Neural cell (in vitro differentiated cells): Measurements from ENCODE around the gene DOCK7. TPM values are rescaled to one million over a fixed set of nuclear protein-coding genes. Genes with fewer than 3 reads are reported as not detected.

ENCODE experiments used
- H2AFZ ChIP-seq: fragments of 200-600, 300-800 bp; sonication (generic), shearing (Covaris generic); 2 replicates; pipeline ENCODE4 v1.6.0; 2014; ENCODE audit warnings: low read depth, mild to moderate bottlenecking, antibody characterized with exemption, low read length, moderate library complexity
- H3F3A ChIP-seq: fragments of 200-600 bp; shearing (Covaris generic); 2 replicates; pipeline ENCODE4 v1.6.1; 2016; ENCODE audit warnings: mild to moderate bottlenecking, moderate library complexity, mixed read lengths, antibody characterized with exemption, low read length; ENCODE audit not compliant: insufficient read depth, poor library complexity, severe bottlenecking
- H3K27ac ChIP-seq: fragments of 200-600, 300-800 bp; sonication (generic), shearing (Covaris generic); 2 replicates; pipeline ENCODE4 v1.5.1; 2014; ENCODE audit warnings: mild to moderate bottlenecking, low read length, moderate library complexity
- H3K27me3 ChIP-seq: fragments of 300-800, 200-600 bp; sonication (generic), shearing (Covaris generic); 2 replicates; pipeline ENCODE4 v1.6.0; 2014; ENCODE audit warnings: mild to moderate bottlenecking, low read depth, low read length, moderate library complexity; ENCODE audit not compliant: insufficient read depth
- H3K36me3 ChIP-seq: fragments of 300-800, 200-600 bp; sonication (generic), shearing (Covaris generic); 2 replicates; pipeline ENCODE4 v1.5.1; 2014; ENCODE audit warnings: mild to moderate bottlenecking, antibody characterized with exemption, low read length, moderate library complexity; ENCODE audit not compliant: insufficient read depth
- H3K4me2 ChIP-seq: fragments of 300-800, 200-600 bp; sonication (generic), shearing (Covaris generic); 2 replicates; pipeline ENCODE4 v1.6.0; 2014; ENCODE audit warnings: mild to moderate bottlenecking, low read length
- H3K4me3 ChIP-seq: fragments of 300-800, 200-600 bp; sonication (generic), shearing (Covaris generic); 2 replicates; pipeline ENCODE4 v1.5.1; 2014; ENCODE audit warnings: mild to moderate bottlenecking, low read length, moderate library complexity
- H3K79me2 ChIP-seq: fragments of 200-600 bp; shearing (Covaris generic); replicated peaks from 2 replicates; pipeline ENCODE4 v1.6.0; 2014; ENCODE audit warnings: mild to moderate bottlenecking, low read length, moderate library complexity; ENCODE audit not compliant: insufficient read depth
- H3K9ac ChIP-seq: fragments of 300-800, 200-600 bp; sonication (generic), shearing (Covaris generic); 2 replicates; pipeline ENCODE4 v1.6.1; 2016; ENCODE audit warnings: mild to moderate bottlenecking, low read length, mixed read lengths
- H3K9me2 ChIP-seq: fragments of 200-600 bp; shearing (Covaris generic); 2 replicates; pipeline ENCODE4 v1.6.1; 2016; ENCODE audit warnings: mild to moderate bottlenecking, low read length, mixed read lengths; ENCODE audit not compliant: insufficient read depth
- H3K9me3 ChIP-seq: fragments of 200-600, 300-800 bp; sonication (generic), shearing (Covaris generic); 2 replicates; pipeline ENCODE4 v1.6.1; 2016; ENCODE audit warnings: mild to moderate bottlenecking, mixed run types, low read length, moderate library complexity, mixed read lengths
- H4K20me1 ChIP-seq: fragments of 200-600 bp; shearing (Covaris generic); 2 replicates; pipeline ENCODE4 v1.6.1; 2016; ENCODE audit warnings: mild to moderate bottlenecking, mixed run types; ENCODE audit not compliant: insufficient read depth
- CTCF ChIP-seq: fragments of 450-650 bp; IDR thresholded peaks from 2 replicates; pipeline ENCODE4 v1.5.1; 2014; ENCODE audit warnings: antibody characterized with exemption, mild to moderate bottlenecking, moderate library complexity; ENCODE audit not compliant: poor library complexity, severe bottlenecking
- EP300 ChIP-seq: fragments of 450-650 bp; conservative IDR thresholded peaks from 2 replicates; pipeline ENCODE4 v1.6.1; 2014; ENCODE audit warnings: antibody characterized with exemption, mild to moderate bottlenecking, moderate library complexity; ENCODE audit not compliant: poor library complexity, severe bottlenecking
- EZH2 ChIP-seq: fragments of 200-600, 300-800 bp; shearing (Covaris generic), sonication (generic); IDR thresholded peaks from 2 replicates; pipeline ENCODE4 v1.6.1; 2014; ENCODE audit warnings: antibody characterized with exemption, low read length, borderline replicate concordance, mild to moderate bottlenecking; ENCODE audit not compliant: insufficient read depth, poor library complexity, severe bottlenecking
- MXI1 ChIP-seq: fragments of 450-650 bp; conservative IDR thresholded peaks from 2 replicates; pipeline ENCODE4 v1.6.1; 2014; ENCODE audit warnings: antibody characterized with exemption, mild to moderate bottlenecking; ENCODE audit not compliant: poor library complexity, severe bottlenecking
- POLR2AphosphoS5 ChIP-seq: IDR thresholded peaks from 2 replicates; pipeline ENCODE4 v1.6.1; 2012
- RAD21 ChIP-seq: fragments of 450-650 bp; conservative IDR thresholded peaks from 2 replicates; pipeline ENCODE4 v1.6.1; 2014; ENCODE audit warnings: antibody characterized with exemption, mild to moderate bottlenecking, moderate library complexity
- REST ChIP-seq: IDR thresholded peaks from 2 replicates; pipeline ENCODE4 v1.6.1; 2012; ENCODE audit warnings: borderline replicate concordance
- SMC3 ChIP-seq: fragments of 450-650 bp; conservative IDR thresholded peaks from 2 replicates; pipeline ENCODE4 v1.6.1; 2014; ENCODE audit warnings: antibody characterized with exemption, mild to moderate bottlenecking, moderate library complexity; ENCODE audit not compliant: poor library complexity
- TAF1 ChIP-seq: IDR thresholded peaks from 2 replicates; pipeline ENCODE4 v1.6.1; 2012; ENCODE audit warnings: low read depth
- polyA plus RNA-seq: library from polyadenylated mRNA; depleted of rRNA; stranded (reverse); fragments of >200 nt; gene quantifications from 2 replicates; pipeline ENCODE4 v1.2.3, GENCODE V29; 2014

Gene DOCK7
- polyA plus RNA-seq, 1 donor from 2014 or later: 129 TPM

- H3K27ac ChIP-seq: no peak overlapping the region
- H2AFZ ChIP-seq: no peak overlapping the region
- H3K4me3 ChIP-seq: no peak overlapping the region
- no peaks in the 10 kb centered on the region for H3K9me3 ChIP-seq
- peaks cover 3% of the 10 kb centered on the region for H3K36me3 ChIP-seq
- no peaks in the 10 kb centered on the region for H3K9me2 ChIP-seq
- H3F3A ChIP-seq: no peaks in the 10 kb centered on the region
- no peaks in the 10 kb centered on the region for H3K27me3 ChIP-seq
- H3K4me2 ChIP-seq: no peak overlapping the region
- H3K9ac ChIP-seq: no peak overlapping the region
- H3K79me2 ChIP-seq: no peaks in the 10 kb centered on the region
- TF ChIP-seq TAF1: no peak
- TF ChIP-seq EZH2: no peak
- no peak for TF ChIP-seq POLR2AphosphoS5
- TF ChIP-seq CTCF: no peak
- TF ChIP-seq REST: no peak
- no peaks in the 10 kb centered on the region for H4K20me1 ChIP-seq
These were observed 179.2 kb downstream of the DOCK7 start for GRCh38 chr1:62509028-62509427.

- no peak for TF ChIP-seq REST
- no peak for TF ChIP-seq EP300
- no peak for TF ChIP-seq POLR2AphosphoS5
- TF ChIP-seq RAD21: peak; percentile 60
- no peak for TF ChIP-seq MXI1
- TF ChIP-seq EZH2: no peak
- TF ChIP-seq SMC3: peak; percentile 75
- no peak for TF ChIP-seq TAF1
- TF ChIP-seq CTCF: peak; percentile 70
- Histone ChIP-seq H3K27ac (no peak overlapping the region), H3F3A (no peaks in the 10 kb centered on the region)
These were observed 179.9 kb downstream of the DOCK7 start for GRCh38 chr1:62508187-62508758.

More at GRCh38 chr1:62508187-62508758, 179.9 kb downstream of the DOCK7 start:
- Histone ChIP-seq H3K79me2 (no peaks in the 10 kb centered on the region), H4K20me1 (no peaks in the 10 kb centered on the region), H3K27me3 (no peaks in the 10 kb centered on the region), H3K4me3 (no peak overlapping the region), H3K4me2 (no peak overlapping the region), H2AFZ (no peak overlapping the region), H3K9me2 (no peaks in the 10 kb centered on the region), H3K9ac (no peak overlapping the region), H3K36me3 (peaks cover 3% of the 10 kb centered on the region), H3K9me3 (no peaks in the 10 kb centered on the region)
